Measurements from ENCODE around the gene ATP7A.
"Not testable (repeated sequence)": the region's sequence is repeated elsewhere in the genome, so short reads cannot be mapped to it uniquely, and the experiment has no call there.

- TF ChIP-seq CTCF, POLR2A (IDR thresholded peaks at IDR 0.05): not testable (repeated sequence)
Observed at GRCh38 chrX:77919370-77919769, 8.9 kb downstream of the ATP7A start.
